ENCODE data around the gene MYOCD.
"Not testable (repeated sequence)": the region's sequence is repeated elsewhere in the genome, so short reads cannot be mapped to it uniquely, and the experiment has no call there.

Gene MYOCD, protein sequence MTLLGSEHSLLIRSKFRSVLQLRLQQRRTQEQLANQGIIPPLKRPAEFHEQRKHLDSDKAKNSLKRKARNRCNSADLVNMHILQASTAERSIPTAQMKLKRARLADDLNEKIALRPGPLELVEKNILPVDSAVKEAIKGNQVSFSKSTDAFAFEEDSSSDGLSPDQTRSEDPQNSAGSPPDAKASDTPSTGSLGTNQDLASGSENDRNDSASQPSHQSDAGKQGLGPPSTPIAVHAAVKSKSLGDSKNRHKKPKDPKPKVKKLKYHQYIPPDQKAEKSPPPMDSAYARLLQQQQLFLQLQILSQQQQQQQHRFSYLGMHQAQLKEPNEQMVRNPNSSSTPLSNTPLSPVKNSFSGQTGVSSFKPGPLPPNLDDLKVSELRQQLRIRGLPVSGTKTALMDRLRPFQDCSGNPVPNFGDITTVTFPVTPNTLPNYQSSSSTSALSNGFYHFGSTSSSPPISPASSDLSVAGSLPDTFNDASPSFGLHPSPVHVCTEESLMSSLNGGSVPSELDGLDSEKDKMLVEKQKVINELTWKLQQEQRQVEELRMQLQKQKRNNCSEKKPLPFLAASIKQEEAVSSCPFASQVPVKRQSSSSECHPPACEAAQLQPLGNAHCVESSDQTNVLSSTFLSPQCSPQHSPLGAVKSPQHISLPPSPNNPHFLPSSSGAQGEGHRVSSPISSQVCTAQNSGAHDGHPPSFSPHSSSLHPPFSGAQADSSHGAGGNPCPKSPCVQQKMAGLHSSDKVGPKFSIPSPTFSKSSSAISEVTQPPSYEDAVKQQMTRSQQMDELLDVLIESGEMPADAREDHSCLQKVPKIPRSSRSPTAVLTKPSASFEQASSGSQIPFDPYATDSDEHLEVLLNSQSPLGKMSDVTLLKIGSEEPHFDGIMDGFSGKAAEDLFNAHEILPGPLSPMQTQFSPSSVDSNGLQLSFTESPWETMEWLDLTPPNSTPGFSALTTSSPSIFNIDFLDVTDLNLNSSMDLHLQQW

GRCh38 chr17:12665263-12666210 lies at the start of gene MYOCD:
TSS of gene MYOCD (plus strand) at chr17:12665890. CDS start at chr17:12666189, 299 bp downstream.
- DNase-seq, result no peak

DNA sequence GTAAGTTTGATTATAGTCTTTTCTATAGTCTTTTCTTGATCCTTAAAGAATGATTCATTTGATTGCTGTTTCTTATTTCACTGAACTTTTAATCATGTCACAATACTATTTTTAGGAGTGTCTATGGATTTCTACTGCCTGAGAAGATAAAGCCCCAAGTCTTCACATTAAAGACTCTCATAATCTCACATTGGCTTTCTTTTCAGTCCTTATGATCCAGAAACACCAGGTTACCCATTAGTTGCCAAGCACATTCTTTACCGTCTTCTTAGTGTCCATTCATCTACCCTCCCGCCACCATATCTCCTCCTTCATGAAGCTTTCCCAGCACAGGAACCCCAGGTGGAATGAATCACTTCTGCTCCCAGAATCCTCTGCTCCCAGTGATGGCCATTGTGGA lies 49.5 kb upstream of the MYOCD start:
- no peak for DNase-seq

GRCh38 chr17:12618557-12618956 lies 47.1 kb upstream of the MYOCD start:
- no peak for DNase-seq

- DNase-seq, result no peak
Measured at GRCh38 chr17:12619459-12620199, 46.1 kb upstream of the MYOCD start.

DNA sequence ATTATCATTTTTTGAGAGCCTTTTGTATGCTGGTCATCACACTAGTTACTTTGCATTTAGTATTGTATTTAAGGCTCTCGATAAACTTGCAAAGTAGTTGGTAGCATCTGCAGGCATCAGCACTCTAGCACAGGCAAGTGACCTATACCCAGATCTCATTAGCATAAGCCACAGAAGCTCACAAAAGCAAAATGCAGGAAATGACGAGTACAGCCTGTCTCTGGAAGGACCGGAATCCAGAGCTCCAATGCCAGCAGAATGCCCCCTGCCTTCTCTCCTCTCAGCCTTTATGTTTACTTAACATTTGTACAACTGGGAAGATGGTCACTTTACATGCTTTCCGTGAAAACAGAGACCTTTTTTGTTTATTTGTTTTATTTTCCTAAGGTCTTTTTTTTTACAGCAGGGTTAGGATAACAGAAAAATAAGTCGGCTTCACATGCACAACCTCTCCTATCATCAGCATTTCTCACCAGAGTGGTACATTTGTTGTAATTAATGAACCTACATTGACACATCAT lies 45.4 kb upstream of the MYOCD start:
- no peak for DNase-seq

GRCh38 chr17:12622726-12623125 lies 43.0 kb upstream of the MYOCD start:
- DNase-seq, result no peak

DNA sequence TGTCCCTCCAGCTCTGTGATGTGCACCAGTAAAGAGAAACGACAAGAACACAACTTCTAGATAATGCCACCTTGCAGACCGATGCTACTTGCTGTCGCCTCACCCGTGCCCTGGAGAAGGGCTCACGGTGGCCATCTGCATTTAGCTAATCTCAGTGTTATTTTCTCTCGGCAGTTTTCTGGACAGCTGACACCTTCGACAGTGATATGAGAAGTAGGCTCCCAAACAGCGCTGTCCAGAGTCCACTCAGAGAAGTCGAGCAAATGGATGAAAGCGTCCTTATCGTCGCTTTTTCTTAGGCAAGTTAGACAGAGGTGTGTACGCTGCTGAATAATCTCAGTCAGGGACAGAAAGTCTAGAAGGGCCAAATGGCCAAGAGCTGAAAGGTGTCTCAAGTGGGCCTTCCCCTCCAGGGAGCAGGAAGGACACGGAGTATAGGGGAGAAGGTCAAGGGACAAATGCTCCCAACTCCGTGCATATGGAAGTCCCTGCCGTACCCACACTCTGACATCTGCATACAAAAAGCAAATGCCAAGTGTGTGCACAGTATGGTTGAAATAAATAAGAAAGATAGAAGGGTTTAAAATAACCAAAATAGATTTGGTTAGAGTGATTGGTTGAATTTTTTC lies 42.4 kb upstream of the MYOCD start:
- DNase-seq, result no peak

DNA sequence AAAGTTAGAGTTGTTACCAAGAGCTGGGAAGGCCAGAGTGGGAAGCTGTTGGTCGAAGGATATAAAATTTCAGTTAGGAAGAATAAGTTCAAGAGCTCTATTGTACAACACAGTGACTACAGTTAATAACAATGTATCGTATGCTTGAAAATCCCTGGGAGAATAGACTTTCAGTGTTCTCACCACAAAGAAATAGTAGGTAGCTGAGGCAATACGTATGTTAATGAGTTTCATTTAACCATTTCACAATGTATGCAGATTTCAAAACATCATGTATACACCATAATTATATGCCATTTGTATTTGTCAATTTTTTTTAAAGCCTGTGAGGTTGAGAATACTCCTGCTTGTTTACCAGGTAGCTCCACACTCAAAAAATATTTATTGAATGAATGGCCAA lies 41.5 kb upstream of the MYOCD start:
- DNase-seq, result no peak

DNA sequence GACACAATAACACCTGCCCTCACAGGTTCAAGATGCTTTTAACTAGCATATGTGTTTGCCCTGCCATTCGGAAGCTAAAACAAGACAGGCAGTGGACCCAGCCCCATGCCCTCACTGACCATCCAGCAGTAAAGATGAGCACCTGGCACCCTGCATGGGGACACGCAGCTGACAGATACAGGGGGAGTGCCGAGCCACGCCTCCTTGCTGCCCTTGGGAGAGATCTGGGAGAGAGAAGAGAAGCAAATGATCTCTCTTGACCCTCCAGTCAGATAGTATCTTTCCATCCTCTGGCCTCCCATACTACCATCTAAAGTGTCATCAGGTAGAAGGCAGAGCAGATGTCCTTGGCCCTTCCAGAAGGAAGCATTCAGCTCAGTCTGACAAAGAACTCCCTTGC lies 40.6 kb upstream of the MYOCD start:
- DNase-seq, result no peak

GRCh38 chr17:12627177-12627629 lies 38.5 kb upstream of the MYOCD start:
- no peak for DNase-seq

DNA sequence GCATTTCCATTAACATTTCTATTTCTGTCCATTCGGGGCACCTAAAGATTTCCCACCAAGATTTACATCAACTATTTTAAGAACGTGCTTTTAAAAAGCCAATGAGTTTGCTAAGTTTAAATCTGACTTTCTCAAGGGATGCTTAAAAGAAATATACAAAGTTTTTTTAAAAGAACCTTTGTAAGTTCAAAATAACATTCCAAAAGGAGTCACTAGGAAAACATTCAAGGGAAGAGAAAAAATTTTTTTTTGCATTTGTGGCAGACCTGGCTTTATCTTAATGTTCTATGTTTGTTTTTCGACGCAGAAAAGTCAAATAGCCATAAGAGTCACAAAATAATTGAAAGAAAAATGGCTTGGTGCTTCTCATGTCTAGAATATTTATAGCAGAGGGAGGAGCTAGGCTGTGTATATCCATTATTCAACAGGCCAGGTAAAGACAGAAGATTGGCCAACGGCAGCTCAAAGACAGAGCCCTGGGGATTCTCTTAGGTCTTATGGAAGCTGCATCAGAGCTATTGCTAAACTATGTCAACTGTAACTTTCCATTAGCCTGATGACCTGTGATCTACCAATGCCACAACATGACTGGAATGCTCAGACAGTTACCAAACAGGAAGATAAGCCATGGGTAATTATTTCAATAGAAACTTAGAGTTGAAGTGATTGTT lies 37.8 kb upstream of the MYOCD start:
- no peak for DNase-seq

- no peak for DNase-seq
Measured at GRCh38 chr17:12631076-12631475, 34.6 kb upstream of the MYOCD start.

DNA sequence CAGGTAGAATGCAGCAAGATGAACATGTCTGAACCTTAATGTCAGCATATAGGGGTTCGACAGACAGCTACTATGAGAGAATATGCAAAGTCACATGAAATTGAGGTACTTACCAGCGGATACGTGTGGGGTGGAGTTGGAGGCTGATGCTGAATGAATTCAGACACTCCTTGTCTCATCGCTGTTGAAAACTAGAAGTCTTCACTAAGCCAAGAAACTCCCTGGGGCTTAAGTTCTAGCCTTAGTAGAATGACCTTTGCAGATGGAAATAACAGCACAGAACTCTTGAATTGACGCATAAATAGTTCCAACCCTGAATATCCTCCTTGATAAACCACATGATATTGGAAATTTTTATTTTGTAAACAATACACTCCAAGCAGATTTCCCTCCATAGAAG lies 32.9 kb upstream of the MYOCD start:
- no peak for DNase-seq

- no peak for DNase-seq
Measured at GRCh38 chr17:12634789-12635414, 30.8 kb upstream of the MYOCD start.

DNA sequence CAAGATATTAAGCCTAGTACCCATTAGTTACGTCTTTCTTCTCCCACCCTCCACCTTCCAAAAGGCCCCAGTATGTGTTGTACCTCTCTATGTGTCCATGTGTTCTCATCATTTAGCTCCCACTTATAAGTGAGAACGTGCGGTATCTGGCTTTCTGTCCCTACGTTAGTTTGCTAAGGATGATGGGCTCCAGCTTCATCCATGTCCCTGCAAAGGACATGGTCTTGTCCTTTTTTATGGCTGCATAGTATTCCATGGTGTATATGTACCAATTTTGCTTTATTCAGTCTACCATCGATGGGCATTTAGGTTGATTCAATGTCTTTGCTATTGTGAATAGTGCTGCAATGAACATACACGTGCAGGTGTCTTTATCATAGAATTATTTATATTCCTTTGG lies 29.7 kb upstream of the MYOCD start:
- not testable (repeated sequence) for DNase-seq

DNA sequence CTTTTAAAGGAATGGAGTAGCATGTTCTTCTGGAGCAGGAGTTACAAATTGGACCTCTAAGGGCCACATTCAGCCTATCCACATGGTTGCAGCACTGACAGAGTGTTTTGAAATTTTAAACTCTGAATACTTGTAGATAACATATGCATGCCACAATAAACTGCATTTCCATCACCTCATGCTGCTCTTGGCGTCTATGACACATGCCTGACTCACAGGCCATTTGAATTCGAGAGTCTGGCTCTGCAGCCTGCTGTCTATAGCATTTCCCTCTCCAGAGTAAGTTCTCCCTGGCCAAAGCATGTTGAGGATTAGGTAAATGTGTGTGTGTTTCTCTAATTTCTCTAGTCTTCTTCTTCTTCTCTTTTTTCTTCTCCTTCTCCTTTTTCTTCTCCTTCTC lies 28.7 kb upstream of the MYOCD start:
- DNase-seq, result no peak

- DNase-seq, result no peak
Measured at GRCh38 chr17:12637745-12638651, 27.7 kb upstream of the MYOCD start.

DNA sequence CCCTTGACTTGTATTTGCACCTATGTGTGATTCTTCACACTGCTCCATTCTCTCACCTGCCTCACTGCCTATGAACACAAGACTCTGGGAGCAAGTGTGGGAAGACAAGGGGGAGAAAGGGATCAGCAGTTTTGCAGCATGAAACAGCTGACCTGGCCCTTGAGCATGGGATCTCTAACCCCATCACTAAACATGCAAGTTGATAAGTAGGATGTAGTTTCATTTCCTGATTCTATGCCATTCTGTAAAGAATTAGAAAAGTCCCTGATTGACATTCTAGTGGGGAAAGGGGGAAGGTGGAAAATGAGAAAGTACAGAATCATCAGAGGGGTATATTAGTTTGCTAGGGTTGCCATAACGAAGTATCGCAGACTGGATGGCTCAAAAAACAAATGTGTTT lies 25.3 kb upstream of the MYOCD start:
- DNase-seq, result no peak

- DNase-seq, result no peak
Measured at GRCh38 chr17:12641084-12641483, 24.6 kb upstream of the MYOCD start.
